NT2/D1 (cell line): ENCODE data around the gene MDM1.

Experiments
- SUZ12 ChIP-seq: IDR thresholded peaks from 2 replicates; pipeline ENCODE4 v1.6.1; 2011; ENCODE audit not compliant: insufficient read length, insufficient read depth; ENCODE audit errors: extremely low read depth
- ZNF274 ChIP-seq: IDR thresholded peaks from 2 replicates; pipeline ENCODE4 v1.6.1; 2011; ENCODE audit warnings: mild to moderate bottlenecking, low read depth, low read length

GRCh38 chr12:68267892-68268396 lies 64.2 kb downstream of the MDM1 start:
- TF ChIP-seq ZNF274 (no peak), SUZ12 (no peak)
